GM12891 (cell line): ENCODE data around the gene RUFY2.

Experiments
- POLR2A ChIP-seq: IDR thresholded peaks from 2 replicates; pipeline ENCODE4 v1.6.1; 2011; ENCODE audit warnings: low read depth, low read length, control low read depth
- POLR2AphosphoS5 ChIP-seq: IDR thresholded peaks from 2 replicates; pipeline ENCODE4 v1.6.1; 2011; ENCODE audit warnings: low read depth, low read length, control low read depth
- POU2F2 ChIP-seq: IDR thresholded peaks from 2 replicates; pipeline ENCODE4 v1.6.1; 2011; ENCODE audit warnings: low read depth, mild to moderate bottlenecking, control low read depth, low read length, moderate library complexity
- TAF1 ChIP-seq: IDR thresholded peaks from 2 replicates; pipeline ENCODE4 v1.6.1; 2011; ENCODE audit warnings: low read depth, low read length, control low read depth

- TF ChIP-seq POLR2A (no peak), POLR2AphosphoS5 (no peak), TAF1 (no peak), POU2F2 (no peak)
These were observed 72.2 kb downstream of the RUFY2 start for GRCh38 chr10:68334672-68335467.
